GM19372 (cell line): ENCODE data around the gene PPT2.

Experiments used
- ATAC-seq: cut with Tn5 transposase; IDR thresholded peaks from one replicate; pipeline ENCODE4 v1.9.1; 2021; ENCODE audit warnings: mild to moderate bottlenecking, low read depth, moderate library complexity; ENCODE audit not compliant: unreplicated experiment

PPT2 gene

DNA sequence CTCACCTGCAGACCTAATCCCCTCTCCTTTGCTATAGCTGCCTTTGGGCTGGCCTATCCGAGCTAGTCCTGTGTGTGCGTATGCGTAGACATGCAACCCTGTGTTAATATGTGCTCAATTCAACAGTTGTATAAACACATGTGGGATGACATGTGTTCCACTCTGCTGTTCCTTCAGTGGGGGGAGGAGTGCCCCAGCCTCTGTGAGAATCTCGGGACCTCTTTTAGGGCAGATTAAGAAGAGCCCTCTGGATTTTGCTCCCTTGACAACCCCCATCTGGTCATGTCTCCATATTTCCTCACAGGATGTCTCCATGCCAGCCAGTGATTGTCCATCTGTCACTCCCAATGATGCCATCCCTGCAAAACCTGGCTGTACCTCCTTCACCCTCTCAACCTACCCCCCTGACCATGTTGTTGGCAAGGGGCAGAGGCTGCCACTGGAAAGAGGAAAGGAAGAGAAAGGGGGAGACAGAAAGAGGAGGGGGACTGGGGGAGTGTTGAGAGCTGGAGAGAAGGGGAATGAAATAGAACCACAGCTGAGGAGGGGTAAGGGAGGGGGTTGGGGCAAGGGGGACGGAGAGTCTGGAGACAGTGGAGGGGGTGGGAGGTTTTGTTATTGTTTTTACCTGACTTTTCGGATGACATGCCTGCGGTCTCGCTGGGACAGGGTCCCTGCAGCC lies 2.6 kb upstream of the PPT2 start:
- no peak for ATAC-seq

DNA sequence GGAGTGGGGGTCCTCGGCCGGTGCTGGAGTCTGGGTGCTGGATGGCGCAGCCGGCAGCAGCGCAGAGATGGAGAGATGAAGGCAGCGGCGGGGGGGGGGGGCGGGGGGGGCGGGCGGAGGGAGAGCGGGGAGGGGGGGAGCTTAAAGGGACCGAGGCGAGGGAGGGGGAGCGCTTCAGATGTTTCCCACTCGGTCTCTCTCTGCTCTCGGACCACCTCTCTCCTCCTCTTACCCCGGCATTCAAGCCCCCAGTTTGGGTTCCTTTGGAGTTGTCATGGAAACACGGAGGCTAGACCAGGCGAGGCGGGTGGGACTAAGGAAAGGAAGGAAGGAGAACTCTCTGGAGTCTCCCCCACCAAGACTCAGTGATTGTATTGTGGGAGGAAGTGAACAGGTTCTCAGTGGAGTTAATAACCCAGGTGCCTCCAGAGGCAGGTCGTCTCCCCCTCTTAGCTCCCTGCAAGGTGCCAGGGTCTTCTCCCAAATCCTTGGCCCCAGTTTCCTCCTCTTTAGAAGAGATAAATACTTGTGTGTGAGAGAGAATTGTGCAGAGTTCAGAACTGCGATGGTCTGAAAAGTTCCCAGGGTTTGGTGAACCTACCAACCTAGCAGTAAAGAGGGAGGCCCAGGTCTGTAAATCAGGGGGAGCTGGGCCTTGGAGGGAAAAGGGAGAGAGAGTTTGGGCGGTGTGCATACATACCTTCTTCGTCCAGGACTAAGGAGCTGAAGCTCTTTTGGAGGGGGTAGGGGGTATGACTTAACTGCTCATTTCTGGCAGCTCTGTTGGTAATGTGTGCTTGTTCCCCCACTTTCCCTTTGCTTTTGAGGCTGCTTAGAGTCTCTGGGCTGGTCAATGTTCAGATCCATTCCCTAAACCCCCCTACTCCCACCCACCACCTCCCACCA lies 1.8 kb upstream of the PPT2 start, which contains the start of gene PRRT1:
Gene PRRT1 (minus strand): TSS at position 77 of the 906 bp plus-strand sequence. CDS start 112 bp downstream, outside the sequence.
- ATAC-seq: no peak

DNA sequence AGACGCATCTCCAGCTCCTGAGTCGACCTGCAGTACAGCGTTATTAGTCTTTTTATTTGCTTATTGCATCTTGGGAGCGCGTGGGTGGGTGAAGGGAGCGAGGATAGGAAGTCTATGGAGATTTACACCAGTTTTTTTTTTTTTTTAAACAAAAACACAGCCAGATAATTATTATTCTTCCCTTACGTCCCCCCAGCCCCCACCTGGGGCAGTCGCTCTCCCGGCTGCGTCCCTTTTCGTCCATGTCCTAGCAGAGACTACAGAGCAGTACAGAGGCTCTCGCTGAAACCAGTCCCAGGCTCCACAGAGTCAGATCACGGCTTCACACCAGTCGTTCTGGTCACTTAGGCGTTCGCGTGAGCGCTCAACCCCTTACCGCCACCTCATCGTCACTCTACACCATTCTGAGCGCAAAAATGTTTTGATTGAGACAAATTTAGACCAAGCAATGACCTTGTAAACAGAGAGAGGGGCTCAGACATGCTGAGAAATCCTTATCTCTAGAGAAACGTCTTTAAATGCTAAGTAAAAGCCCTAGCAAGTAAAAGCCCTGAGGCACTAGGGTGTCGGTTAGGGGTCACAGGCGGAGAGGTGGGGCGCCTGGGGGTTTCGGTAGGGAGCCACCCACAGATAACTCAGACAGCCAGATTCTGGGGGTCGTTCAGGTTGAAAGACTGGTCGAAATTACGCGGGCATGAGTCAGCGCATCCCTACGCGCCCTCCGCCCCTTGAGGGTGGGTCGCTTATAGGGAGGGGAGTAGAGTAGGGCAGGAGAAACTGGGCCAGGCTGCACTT lies 975 bp upstream of the PPT2 start:
- no peak for ATAC-seq

DNA sequence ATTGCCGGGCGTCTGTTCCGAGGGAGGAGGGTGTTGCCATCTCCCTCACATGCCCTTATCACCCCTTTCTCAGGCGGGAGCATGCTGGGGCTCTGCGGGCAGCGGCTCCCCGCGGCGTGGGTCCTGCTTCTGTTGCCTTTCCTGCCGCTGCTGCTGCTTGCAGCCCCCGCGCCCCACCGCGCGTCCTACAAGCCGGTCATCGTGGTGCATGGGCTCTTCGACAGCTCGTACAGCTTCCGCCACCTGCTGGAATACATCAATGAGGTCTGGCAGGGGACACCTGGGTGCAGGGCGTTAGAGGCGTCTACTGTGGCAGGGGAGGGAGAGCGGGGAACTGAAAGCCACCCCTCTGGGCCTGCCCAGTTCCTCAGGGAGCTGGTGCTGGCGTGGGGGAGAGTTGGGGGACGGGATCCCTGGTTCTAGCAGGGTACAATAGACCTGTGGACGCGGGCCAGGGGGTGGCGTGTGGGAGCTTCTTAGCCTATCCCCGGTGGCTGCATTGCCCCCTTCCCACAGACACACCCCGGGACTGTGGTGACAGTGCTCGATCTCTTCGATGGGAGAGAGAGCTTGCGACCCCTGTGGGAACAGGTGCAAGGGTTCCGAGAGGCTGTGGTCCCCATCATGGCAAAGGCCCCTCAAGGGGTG lies 697 bp downstream of the PPT2 start:
- no peak for ATAC-seq

DNA sequence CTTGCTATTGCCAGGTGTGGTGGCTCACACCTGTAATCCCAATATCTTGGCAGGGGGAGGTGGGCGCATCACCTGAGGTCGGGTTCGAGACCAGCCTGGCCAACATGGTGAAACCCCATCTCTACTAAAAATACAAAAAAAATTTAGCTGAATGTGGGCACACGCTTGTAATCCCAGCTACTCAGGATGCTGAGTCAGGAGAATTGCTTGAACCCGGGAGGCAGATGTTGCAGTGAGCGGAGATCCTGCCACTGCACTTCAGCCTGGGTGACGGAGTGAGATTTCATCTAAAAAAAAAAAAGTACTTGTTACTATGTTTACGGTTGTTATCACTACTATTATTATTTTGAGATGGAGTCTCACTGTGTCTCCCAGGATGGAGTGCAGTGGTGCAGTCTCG lies 3.0 kb downstream of the PPT2 start:
- no peak for ATAC-seq

DNA sequence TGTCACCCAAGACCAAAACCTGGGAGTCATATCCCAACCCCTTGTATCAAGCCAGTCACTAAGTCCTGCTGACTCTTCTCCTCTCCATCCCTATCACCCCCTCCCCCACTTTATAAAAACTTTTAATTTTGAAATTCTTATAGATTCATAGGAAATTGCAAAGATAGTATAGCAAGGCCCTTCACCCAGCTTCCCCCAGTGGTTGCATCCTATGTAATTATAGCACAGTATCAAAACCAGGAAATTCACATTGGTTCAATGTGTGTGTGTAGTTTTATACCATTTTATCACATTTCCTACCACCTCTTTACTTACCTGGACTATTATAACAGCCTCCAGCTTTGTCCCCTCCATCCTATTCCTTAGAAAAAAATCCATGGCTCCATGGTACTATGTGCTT lies 4.1 kb downstream of the PPT2 start:
- ATAC-seq: no peak

DNA sequence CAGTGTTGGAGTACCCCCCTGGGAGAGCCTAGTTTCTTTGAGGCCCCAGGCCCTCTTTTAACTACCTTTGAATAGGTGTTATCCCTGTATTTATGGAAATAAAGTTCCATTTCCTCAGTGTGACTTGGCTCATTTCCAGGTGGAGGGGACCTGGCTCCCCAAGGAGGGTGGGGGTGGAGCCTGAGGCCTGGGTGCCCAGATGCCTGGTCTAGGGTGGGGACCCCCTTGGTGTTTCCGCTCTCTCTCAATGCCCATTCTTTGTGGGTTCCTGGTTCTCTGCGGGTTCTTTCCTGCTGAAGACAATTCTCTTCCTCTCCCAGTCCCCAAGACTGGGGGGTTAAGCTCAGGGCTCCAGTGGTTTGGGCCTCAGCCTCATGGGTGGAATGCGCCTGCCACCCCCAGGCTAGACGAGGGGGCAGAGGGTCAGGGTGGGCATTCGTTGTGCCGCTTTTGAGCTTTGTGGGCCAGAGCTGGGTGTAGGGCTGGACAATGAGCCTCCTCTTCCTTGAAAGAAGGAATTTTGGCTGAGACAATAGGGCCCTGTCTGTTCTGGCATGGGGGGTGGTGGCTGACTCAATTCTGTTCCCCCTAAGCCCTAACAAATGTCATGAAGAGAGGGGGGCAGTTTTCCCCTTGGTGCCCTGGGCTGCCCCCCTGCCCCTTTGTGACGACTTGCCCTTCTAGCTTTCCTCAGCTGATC lies 9.8 kb downstream of the PPT2 start:
- no peak for ATAC-seq

DNA sequence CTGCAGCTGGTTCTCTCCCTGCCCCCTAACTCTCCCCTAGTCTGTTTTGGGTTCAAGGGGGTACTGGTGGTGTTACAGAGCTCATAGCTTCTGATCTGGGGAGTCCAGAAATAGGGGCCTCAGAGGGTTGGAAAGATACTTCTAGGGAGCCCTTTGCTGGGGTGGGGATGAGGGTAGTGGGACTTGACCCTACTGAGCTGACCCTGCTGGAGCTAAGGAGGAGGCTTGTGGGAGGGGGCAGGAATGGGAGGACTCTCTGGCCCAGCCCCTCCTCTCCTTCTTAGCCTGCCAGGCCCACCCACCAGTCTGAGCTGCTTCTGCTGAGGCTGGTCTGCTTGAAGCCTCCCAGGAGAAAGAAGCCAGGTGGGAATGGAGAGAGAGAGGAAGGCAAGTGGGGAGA lies 10.4 kb downstream of the PPT2 start, which contains the start of gene EGFL8:
Gene EGFL8 (plus strand): TSS at position 301 of the 400 bp plus-strand sequence. CDS start 1,571 bp downstream, outside the sequence.
- ATAC-seq: no peak

DNA sequence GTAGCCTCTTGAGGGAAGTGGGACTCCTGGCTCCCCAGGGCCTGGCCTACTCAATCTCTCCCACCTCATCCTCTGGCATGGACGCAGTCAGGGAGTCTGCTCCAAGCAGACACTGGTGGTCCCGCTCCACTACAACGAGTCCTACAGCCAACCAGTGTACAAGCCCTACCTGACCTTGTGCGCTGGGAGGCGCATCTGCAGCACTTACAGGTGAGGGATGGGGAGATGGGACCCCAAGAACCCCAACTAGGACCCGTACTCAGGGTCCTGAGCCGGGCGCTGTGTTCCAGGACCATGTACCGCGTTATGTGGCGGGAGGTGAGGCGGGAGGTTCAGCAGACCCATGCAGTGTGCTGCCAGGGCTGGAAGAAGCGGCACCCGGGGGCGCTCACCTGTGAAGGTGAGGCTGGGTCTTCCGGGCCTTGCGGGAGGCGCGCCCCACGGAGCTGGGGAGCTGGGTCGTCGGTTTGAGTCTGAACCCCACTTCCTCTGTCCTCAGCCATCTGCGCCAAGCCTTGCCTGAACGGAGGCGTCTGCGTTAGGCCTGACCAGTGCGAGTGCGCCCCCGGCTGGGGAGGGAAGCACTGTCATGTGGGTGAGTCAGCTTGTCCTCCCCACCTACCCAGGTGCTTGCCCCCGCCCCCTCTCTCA lies 12.6 kb downstream of the PPT2 start:
- no peak for ATAC-seq

DNA sequence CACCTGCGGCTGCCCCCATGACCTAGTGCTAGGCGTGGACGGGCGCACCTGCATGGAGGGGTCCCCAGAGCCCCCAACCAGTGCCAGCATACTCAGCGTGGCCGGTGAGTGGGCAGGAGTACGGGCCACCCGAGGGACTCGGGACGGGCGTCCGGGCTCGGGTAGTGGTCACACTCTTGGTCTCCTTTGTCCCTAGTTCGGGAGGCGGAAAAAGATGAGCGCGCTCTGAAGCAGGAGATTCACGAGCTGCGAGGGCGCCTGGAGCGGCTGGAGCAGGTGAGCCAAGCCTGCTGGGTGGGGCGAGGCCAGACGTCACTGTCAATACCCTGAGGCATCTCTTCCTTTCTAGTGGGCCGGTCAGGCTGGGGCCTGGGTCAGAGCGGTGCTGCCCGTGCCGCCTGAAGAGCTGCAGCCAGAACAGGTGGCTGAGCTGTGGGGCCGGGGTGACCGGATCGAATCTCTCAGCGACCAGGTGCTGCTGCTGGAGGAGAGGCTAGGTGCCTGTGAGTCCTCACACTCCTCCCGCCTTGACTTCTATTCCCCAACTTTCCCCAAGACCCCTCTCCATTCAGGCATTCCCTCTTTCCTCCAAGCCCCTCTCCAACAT lies 13.3 kb downstream of the PPT2 start:
- ATAC-seq: no peak

DNA sequence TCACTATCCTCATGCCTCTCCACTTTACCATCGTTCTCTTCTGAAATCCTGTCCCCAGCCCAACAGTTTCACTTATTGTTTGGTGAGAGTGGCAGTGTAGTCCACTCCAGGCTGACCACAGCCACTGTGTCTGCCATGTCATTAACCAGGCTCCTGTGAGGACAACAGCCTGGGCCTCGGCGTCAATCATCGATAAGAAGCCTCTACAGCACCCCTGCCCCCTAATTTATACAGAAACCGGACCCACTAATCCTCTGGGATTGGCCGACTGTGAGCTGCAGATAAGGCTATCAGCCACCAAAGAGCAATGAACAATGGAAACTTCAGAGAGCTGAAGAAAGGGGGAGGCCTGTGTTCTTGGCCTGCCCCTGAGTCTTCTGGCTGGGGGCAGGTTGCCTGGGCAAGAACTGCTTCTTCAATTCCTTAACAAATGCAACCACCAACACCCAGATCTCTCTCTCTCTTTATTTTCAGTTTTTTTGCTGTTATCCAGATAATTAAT lies 13.9 kb downstream of the PPT2 start:
- no peak for ATAC-seq

DNA sequence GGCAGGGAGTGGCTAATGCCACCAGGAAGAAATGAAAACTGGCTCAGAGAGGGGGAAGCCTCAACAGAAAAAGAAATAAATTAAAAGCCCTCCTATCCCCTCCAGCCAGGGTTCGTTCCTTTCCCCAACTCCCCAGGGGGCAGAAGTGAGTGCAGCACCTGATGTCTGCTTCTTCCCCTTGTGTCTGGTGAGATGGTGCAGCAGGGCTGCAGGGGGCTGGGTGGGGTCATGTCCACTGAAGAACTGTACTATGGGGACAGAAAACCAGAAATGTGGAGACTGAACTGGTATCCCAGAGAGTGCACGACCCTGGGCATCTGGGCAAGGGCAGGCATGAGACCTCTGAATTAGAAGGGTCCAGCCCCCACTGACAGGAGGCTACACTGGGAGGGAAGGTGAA lies 14.4 kb downstream of the PPT2 start:
- no peak for ATAC-seq

DNA sequence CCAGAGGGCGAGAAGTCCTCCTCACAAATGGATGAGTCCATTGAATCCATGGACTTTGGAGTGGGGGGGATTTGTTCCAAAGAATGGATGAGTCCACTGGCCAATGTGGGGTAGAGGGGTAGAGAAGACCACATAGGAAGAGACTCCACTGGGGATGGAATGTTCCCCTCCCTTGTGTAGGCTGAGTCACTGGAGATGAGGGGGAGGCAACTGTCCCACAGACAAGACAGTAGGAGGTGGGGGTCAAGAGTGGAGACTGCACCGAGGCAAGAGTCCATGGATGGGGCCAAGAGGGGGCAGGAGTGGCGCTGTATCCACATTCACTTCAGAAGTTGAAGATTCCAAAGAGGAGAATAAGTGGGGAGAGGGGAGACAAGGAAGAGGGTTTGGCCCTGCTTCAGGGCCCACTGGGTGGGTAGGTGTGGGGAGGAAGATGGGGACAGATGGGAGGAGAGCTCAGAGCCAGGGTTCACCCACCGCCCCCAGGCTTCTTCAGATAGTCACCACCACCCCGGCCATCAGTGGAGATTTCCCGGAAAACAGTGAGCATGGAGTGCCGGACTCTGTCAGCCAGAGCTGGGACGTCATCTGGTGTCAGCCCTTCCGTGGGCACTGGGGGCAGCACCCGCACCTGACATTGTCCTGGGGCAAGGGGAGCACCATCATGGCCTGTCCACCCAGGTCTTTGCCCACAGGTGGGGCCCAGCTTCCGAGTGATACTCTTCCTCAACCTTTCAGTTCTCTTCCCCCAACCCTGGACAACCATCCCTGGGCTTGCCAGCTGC lies 15.1 kb downstream of the PPT2 start:
- no peak for ATAC-seq

DNA sequence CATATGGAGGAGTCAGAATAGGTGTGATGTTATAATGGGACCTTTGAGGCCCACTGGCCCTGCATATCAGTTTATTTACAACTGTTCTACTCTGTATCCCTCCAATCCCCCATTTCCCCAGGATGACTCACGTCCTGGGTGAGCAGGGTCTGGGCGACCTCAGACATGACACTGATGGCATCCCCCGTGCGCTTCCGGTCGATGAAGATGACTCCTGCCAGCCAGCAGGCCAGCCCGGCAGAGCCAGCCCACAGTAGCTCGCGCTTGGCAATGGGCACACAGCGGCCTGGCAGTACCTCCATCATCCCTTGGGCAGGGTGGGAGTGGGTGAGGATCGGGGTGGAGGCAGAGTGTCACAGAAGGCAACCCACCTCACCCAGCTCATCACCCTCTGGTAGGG lies 16.4 kb downstream of the PPT2 start:
- ATAC-seq: no peak

DNA sequence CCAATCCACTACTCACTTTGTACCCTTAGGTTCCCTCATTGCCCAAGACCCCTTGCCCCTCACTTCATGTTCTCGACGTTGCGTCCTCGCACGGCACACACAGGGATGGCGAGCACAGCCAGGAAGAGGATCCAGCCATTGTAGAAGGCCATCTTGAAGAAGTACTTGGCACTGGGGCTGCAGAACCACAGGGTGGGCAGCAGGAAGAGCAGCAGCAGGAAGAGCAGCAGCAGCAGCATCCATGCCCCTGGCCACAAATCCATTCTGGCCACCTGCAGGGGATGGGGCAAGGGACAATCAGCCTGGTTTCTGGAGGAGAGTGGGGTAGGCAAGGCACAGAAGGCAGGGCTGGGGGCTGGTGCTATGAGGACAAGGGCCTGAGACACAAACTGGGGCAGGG lies 17.3 kb downstream of the PPT2 start:
- ATAC-seq: no peak

DNA sequence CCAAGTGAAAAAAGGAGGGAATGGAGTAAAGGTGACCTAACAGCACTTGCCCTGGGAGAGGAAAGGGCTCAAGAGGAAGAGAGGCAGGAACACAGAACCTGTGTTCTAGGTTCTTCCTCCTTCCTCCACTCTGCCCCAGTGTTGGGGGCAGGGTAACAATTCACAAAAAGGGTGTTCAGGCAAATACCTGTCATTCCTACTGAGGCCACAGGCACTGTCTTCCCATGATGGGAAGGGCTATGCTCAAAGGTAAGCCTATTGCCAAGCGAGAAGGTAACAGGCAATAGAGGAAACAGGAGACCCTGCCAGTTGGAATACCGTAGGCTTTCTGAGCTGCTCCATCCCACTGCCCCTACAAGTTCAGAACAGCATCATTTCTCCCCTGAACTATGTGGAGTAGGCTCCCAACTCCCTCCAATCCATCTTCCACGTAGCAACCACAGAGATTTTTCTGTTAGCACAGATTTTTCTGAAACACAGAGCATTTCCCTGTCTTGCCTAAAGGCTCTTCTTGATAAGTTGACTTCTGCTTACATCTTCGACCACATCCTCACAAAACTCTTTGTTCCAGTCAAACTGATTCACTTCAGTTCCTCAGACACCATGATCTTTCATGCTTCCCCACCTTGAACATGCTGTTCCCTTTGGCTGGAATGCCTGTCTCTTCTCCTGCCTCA lies 19.2 kb downstream of the PPT2 start:
- no peak for ATAC-seq

DNA sequence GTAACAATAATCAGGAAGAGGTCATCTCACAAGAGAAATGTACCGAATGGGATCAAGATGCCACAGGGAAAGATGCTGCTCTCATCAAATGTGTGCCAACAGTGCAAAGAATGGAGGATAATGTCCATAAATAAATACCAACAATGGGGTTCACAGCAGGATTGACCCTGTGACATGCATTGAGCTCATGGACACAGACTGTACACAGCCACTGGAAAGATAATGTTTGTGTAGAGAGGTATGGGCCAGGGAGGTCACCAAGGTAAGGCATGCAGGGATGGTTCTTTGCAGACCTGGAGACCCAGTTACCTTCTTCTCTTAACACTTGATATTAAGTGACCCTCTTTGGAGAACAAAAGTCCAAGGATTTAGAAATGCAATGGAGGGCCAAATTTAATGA lies 20.5 kb downstream of the PPT2 start:
- no peak for ATAC-seq
